ENCODE measurements around the gene NXPE2.

GRCh38 chr11:114713756-114714155, 35.4 kb downstream of the NXPE2 start:
- TF ChIP-seq CTCF (IDR thresholded peaks at IDR 0.05): no peak
- no peak for TF ChIP-seq POLR2A (IDR thresholded peaks at IDR 0.05)

Data from breast epithelium (tissue), 3 donors.